ENCODE measurements around the gene IMMP2L. TPM values are rescaled to one million over a fixed set of nuclear protein-coding genes. Genes with fewer than 3 reads are reported as not detected.
A peak's percentile ranks its signal among the peaks of the same experiment; 100 is the strongest.

Gene IMMP2L
- total and polyA plus RNA-seq, 3 experiments from 2014 or later = 13.7 to 23.5 (median 18.0) TPM

DNA sequence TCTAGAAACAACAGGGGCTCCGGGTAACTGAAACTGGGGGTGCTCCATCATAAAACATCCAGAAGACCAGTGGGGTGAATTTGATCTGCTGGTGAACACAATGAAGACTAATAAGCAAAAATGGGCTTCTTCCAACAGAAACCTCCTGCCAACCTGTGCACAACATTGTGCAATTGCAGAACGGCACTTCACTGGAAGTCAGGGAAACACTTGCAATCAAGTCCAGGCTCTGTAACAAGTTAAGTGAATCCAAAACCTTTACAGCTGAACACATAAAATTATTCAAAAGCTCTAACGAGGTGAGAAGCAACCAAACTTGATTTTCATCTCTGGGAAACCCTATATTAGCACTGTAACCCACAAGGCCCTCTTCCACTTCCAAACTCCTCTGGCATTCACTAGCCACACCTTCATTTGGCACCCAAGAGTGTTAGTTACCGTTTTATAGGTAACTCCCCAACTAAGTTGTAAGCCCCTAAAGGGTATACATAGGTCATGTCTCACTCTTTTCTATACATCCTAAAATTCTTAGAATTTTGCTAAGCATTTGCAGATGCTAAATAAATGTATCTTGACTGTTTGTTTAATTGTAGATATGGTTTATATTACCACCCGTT is 22.0 kb downstream of the IMMP2L start:
- Mint-ChIP-seq H3K36me3 (peaks cover 3 to 18% (median 9%) of the 10 kb centered on the region in 3 donors), H3K27ac (peak overlapping the region in 1 of 8 donors; percentile 17), H3K27me3 (no peaks in the 10 kb centered on the region), H3K4me1 (peaks cover 0 to 5% (median 3%) of the 10 kb centered on the region in 3 donors), H3K9me3 (no peaks in the 10 kb centered on the region), H3K4me3 (no peak overlapping the region)
- POLR2A ChIA-PET = no interaction called here
- H3K36me3 ChIP-seq (ENCODE audit: insufficient read depth, low read length) = no peaks in the 10 kb centered on the region
- no peaks in the 10 kb centered on the region for H3K27me3 ChIP-seq (ENCODE audit: insufficient read depth, low read length, poor library complexity, severe bottlenecking)
- no peak overlapping the region for H3K27ac ChIP-seq (ENCODE audit: low read depth, low read length)
- H3K4me1 ChIP-seq (ENCODE audit: insufficient read depth, low read length) = no peaks in the 10 kb centered on the region
- H3K9me3 ChIP-seq (ENCODE audit: low read length) = no peaks in the 10 kb centered on the region
- no peak for DNase-seq
- CTCF ChIA-PET = no interaction called here
- no peak overlapping the region for H3K4me3 ChIP-seq (ENCODE audit: low read length)

DNA sequence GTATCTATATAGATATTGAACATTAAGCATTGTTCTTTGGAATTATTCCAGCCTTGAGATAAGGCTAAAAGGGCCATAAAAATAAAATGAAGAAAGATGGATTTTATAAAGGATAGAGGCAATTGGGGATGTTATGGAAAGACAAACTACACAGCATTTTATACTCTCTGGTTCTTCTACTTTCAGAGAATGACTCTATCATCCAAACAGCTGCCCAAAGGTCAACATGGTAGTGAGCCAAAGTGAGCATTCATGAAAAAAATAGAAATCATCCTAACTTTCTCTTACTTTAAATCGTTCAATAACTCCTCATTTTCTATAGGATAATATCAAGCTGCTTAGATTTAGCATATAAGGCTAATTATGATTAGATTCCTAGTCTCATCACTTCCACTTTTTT is 25.2 kb downstream of the IMMP2L start:
- Histone ChIP-seq H3K27me3 (ENCODE audit: insufficient read depth, low read length, poor library complexity, severe bottlenecking) (no peaks in the 10 kb centered on the region), H3K9me3 (ENCODE audit: low read length) (no peaks in the 10 kb centered on the region), H3K4me3 (ENCODE audit: low read length) (no peak overlapping the region), H3K4me1 (ENCODE audit: insufficient read depth, low read length) (no peaks in the 10 kb centered on the region), H3K27ac (ENCODE audit: low read depth, low read length) (no peak overlapping the region), H3K36me3 (ENCODE audit: insufficient read depth, low read length) (no peaks in the 10 kb centered on the region)
- Mint-ChIP-seq H3K36me3 (peaks cover 3 to 6% (median 4%) of the 10 kb centered on the region in 3 donors), H3K27ac (no peak overlapping the region), H3K4me3 (no peak overlapping the region), H3K4me1 (peaks cover 0 to 5% (median 3%) of the 10 kb centered on the region in 3 donors), H3K9me3 (no peaks in the 10 kb centered on the region), H3K27me3 (no peaks in the 10 kb centered on the region)
- POLR2A ChIA-PET = no interaction called here
- CTCF ChIA-PET = no interaction called here
- no peak for DNase-seq

DNA sequence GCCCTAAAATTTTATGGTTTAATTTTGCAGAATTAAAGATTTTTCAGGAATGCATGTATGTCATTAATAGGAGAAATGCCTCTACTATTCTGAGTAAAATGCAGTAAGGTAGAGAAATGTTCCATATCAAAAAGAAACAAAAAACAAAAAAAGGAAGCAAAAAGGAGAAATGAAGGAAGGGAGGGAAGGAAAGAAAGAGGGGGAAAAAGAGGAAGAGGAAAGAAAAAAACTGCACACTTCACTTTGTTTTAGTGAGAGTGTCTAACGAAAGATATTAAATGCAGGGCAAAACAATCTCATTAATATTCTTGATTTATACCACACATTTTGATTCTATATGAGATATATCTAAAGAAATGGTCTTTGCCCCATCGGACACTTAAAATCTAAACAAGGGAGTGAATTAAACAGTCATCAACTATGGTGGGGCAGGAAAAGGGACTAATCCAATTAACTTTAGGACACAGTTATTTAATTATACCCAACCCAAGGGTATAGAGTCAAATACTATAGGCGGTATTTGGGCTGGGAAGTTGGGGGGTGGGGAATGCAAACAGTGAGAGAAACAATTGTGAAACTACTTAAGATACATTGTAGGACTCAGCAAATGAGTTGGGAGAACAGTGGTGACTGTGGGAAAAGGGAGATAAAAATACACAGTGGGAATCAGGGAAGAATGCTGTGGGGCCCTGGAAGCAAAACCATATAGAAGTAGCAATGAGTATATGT is 27.0 kb downstream of the IMMP2L start:
- DNase-seq = no peak
- CTCF ChIA-PET = interaction anchor here (0.7 kb wide), 1 partner anchor 555 kb away, joined by 3 read pairs; no protein-coding TSS in a partner anchor

DNA sequence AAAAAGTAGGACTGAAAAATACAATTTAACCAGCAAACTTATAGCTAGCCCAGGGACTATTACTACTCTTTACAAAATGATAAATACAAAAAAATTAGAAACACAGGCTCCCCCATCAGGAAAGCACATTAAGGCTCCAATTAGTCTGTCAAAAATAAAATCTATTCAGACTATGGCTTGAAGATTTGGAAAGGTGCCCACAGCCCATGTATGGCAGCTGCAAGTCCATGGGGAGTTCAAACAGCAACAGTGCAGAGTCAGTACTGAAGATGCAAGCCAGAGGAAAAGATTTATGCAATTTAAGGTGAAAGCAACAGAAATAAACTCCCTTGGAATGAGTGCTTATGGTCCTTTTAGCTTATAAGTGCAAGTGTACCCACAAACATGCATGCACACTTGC is 29.7 kb downstream of the IMMP2L start:
- Histone ChIP-seq H3K27ac (ENCODE audit: low read depth, low read length) (no peak overlapping the region), H3K9me3 (ENCODE audit: low read length) (no peaks in the 10 kb centered on the region), H3K27me3 (ENCODE audit: insufficient read depth, low read length, poor library complexity, severe bottlenecking) (no peaks in the 10 kb centered on the region), H3K4me3 (ENCODE audit: low read length) (no peak overlapping the region), H3K4me1 (ENCODE audit: insufficient read depth, low read length) (no peaks in the 10 kb centered on the region), H3K36me3 (ENCODE audit: insufficient read depth, low read length) (no peaks in the 10 kb centered on the region)
- POLR2A ChIA-PET = no interaction called here
- CTCF ChIA-PET = interaction anchor here (0.6 kb wide), 1 partner anchor 543 kb away, joined by 3 read pairs; no protein-coding TSS in a partner anchor
- no peaks in the 10 kb centered on the region for H3K27me3 Mint-ChIP-seq
- peaks cover 2 to 6% (median 4%) of the 10 kb centered on the region in 3 donors for H3K36me3 Mint-ChIP-seq
- H3K9me3 Mint-ChIP-seq = no peaks in the 10 kb centered on the region
- DNase-seq = no peak
- no peak overlapping the region for H3K4me3 Mint-ChIP-seq
- peaks cover 17 to 20% (median 20%) of the 10 kb centered on the region in 3 donors for H3K4me1 Mint-ChIP-seq
- no peak overlapping the region for H3K27ac Mint-ChIP-seq

More for the DNA sequence above, 27.0 kb downstream of the IMMP2L start:
- peaks cover 0 to 5% (median 1%) of the 10 kb centered on the region in 3 donors for H3K4me1 Mint-ChIP-seq
- H3K36me3 ChIP-seq (ENCODE audit: insufficient read depth, low read length) = no peaks in the 10 kb centered on the region
- POLR2A ChIA-PET = no interaction called here
- H3K9me3 Mint-ChIP-seq = no peaks in the 10 kb centered on the region
- no peaks in the 10 kb centered on the region for H3K27me3 Mint-ChIP-seq
- H3K4me1 ChIP-seq (ENCODE audit: insufficient read depth, low read length) = no peaks in the 10 kb centered on the region
- no peaks in the 10 kb centered on the region for H3K27me3 ChIP-seq (ENCODE audit: insufficient read depth, low read length, poor library complexity, severe bottlenecking)
- H3K9me3 ChIP-seq (ENCODE audit: low read length) = no peaks in the 10 kb centered on the region
- H3K27ac ChIP-seq (ENCODE audit: low read depth, low read length) = no peak overlapping the region
- H3K4me3 Mint-ChIP-seq = no peak overlapping the region
- no peak overlapping the region for H3K4me3 ChIP-seq (ENCODE audit: low read length)
- peak overlapping the region in 1 of 8 donors; percentile 11 for H3K27ac Mint-ChIP-seq
- peaks cover 2 to 6% (median 6%) of the 10 kb centered on the region in 3 donors for H3K36me3 Mint-ChIP-seq

DNA sequence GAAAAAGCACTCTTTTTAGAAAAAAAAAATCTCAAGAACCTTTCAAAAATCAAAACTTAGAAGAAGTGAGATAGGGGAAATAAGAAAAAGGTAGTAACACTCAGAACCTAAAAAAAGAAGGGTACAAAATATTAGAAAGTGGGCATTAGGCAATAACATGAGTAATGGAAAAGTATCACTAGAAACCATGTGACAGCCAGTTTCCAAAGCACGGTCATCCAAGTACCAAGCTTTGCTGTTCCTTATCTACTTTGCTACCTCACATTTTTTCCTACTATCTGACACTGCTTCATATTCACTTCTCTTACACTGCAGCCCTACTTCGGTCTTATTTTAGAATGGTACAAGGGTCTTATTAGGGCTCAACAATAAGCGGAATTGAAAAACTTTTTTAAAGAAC is 30.3 kb downstream of the IMMP2L start:
- Mint-ChIP-seq H3K36me3 (peaks cover 2 to 4% (median 4%) of the 10 kb centered on the region in 3 donors), H3K27ac (peak overlapping the region in 1 of 8 donors; percentile 43), H3K27me3 (no peaks in the 10 kb centered on the region), H3K9me3 (no peaks in the 10 kb centered on the region), H3K4me3 (no peak overlapping the region), H3K4me1 (peaks cover 18 to 26% (median 23%) of the 10 kb centered on the region in 3 donors)
- ChIA-PET POLR2A (no interaction called here), CTCF (no interaction called here)
- Histone ChIP-seq H3K36me3 (ENCODE audit: insufficient read depth, low read length) (no peaks in the 10 kb centered on the region), H3K27ac (ENCODE audit: low read depth, low read length) (no peak overlapping the region), H3K4me1 (ENCODE audit: insufficient read depth, low read length) (no peaks in the 10 kb centered on the region), H3K9me3 (ENCODE audit: low read length) (no peaks in the 10 kb centered on the region), H3K27me3 (ENCODE audit: insufficient read depth, low read length, poor library complexity, severe bottlenecking) (no peaks in the 10 kb centered on the region), H3K4me3 (ENCODE audit: low read length) (no peak overlapping the region)
- no peak for DNase-seq

DNA sequence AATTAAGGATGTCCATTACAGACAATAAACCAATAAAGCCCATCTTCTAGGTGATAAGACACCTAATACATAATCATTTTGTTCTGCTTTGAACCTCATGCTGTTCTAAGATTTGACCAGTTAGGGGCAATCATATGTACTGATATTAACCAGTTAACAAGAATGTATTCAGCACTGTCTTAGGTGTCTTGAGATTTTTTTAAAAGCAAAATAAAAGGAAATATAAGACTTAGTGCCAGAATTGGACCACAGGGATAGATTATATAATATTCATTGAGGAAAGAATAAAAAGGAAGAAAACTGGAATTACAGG is 32.0 kb downstream of the IMMP2L start:
- Mint-ChIP-seq H3K27me3 (no peaks in the 10 kb centered on the region), H3K4me3 (no peak overlapping the region), H3K4me1 (peaks cover 26 to 40% (median 31%) of the 10 kb centered on the region in 3 donors), H3K36me3 (peaks cover 4 to 7% (median 4%) of the 10 kb centered on the region in 3 donors), H3K9me3 (no peaks in the 10 kb centered on the region), H3K27ac (peak overlapping the region in 1 of 8 donors; percentile 30)
- ChIA-PET CTCF (no interaction called here), POLR2A (no interaction called here)
- Histone ChIP-seq H3K4me3 (ENCODE audit: low read length) (no peak overlapping the region), H3K27me3 (ENCODE audit: insufficient read depth, low read length, poor library complexity, severe bottlenecking) (no peaks in the 10 kb centered on the region), H3K4me1 (ENCODE audit: insufficient read depth, low read length) (no peaks in the 10 kb centered on the region), H3K27ac (ENCODE audit: low read depth, low read length) (no peak overlapping the region), H3K36me3 (ENCODE audit: insufficient read depth, low read length) (no peaks in the 10 kb centered on the region), H3K9me3 (ENCODE audit: low read length) (no peaks in the 10 kb centered on the region)
- DNase-seq = no peak

DNA sequence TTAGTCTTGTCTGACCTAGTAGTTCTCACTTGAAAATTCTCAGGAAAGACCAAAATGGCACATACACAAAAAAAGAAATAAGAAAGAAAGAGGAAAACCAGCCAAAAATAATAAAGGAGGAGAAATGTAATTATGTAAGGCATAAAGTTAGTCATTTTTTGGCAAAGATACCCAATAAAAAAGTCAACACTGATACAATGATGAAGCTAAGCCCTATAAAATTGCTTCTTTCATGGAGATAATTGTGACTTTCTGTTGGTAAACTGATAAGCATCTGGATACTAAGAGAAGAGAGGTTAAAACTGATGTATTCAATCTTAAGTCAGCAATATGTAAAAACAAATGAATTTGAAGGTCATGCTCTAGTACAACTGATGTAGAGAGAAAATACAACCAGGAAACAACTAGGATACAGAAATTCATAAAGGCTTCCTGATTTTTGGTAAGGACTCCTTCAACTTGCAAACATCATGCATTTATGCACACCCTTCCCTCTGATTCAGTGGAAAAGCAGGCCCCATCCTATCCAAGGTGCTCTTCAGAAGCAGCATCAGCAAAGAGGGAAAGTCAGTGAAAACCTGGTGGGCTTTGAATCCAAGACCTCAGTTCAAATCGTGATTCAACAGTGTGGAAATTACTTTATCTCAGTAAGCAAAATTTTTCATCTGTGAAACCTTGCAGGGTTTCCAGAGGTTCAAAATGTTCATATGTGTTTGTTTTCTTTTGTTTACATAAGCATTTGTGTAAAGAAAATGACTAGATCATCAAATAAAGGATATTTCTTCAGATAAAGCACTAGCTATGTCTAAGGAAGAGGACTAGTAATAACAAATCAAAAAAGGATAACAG is 32.6 kb downstream of the IMMP2L start:
- Mint-ChIP-seq H3K27me3 (no peaks in the 10 kb centered on the region), H3K4me3 (no peak overlapping the region), H3K4me1 (peaks cover 28 to 45% (median 31%) of the 10 kb centered on the region in 3 donors), H3K36me3 (peaks cover 4 to 13% (median 5%) of the 10 kb centered on the region in 3 donors), H3K27ac (peak overlapping the region in 1 of 8 donors; percentile 24), H3K9me3 (no peaks in the 10 kb centered on the region)
- no peaks in the 10 kb centered on the region for H3K9me3 ChIP-seq (ENCODE audit: low read length)
- H3K4me3 ChIP-seq (ENCODE audit: low read length) = no peak overlapping the region
- H3K36me3 ChIP-seq (ENCODE audit: insufficient read depth, low read length) = no peaks in the 10 kb centered on the region
- no peaks in the 10 kb centered on the region for H3K27me3 ChIP-seq (ENCODE audit: insufficient read depth, low read length, poor library complexity, severe bottlenecking)
- no peak overlapping the region for H3K27ac ChIP-seq (ENCODE audit: low read depth, low read length)
- CTCF ChIA-PET = no interaction called here
- POLR2A ChIA-PET = no interaction called here
- DNase-seq = no peak
- no peaks in the 10 kb centered on the region for H3K4me1 ChIP-seq (ENCODE audit: insufficient read depth, low read length)

DNA sequence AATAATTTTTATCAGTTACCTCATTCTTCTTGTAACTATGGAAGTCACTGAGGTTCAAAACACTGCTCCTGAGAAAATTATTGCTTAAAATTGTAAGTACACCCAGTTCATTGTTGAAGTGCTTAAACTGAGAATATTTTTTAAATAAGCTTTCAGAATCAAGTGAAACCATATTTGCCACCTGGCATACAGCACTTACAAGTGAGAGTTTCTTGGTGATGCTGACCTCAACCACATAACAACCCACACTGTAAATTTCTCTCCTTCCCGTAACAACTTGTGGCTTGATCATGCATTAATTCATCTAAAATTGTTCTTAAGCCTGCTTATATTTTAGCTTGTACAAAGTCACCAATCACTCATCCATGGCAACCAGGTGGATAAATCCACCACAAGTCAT is 34.0 kb downstream of the IMMP2L start:
- Histone ChIP-seq H3K27me3 (ENCODE audit: insufficient read depth, low read length, poor library complexity, severe bottlenecking) (no peaks in the 10 kb centered on the region), H3K9me3 (ENCODE audit: low read length) (no peaks in the 10 kb centered on the region), H3K27ac (ENCODE audit: low read depth, low read length) (no peak overlapping the region), H3K4me3 (ENCODE audit: low read length) (no peak overlapping the region), H3K4me1 (ENCODE audit: insufficient read depth, low read length) (no peaks in the 10 kb centered on the region), H3K36me3 (ENCODE audit: insufficient read depth, low read length) (no peaks in the 10 kb centered on the region)
- peaks cover 27 to 45% (median 31%) of the 10 kb centered on the region in 3 donors for H3K4me1 Mint-ChIP-seq
- ChIA-PET POLR2A (no interaction called here), CTCF (no interaction called here)
- peaks cover 4 to 22% (median 5%) of the 10 kb centered on the region in 3 donors for H3K36me3 Mint-ChIP-seq
- H3K27ac Mint-ChIP-seq = peak overlapping the region in 2 of 8 donors; percentile 5 to 69
- no peak for DNase-seq
- H3K9me3 Mint-ChIP-seq = no peaks in the 10 kb centered on the region
- peak overlapping the region in 6 of 7 donors; percentile 2 to 62 (median 30) for H3K4me3 Mint-ChIP-seq
- no peaks in the 10 kb centered on the region for H3K27me3 Mint-ChIP-seq
